GM23248 (cell line): ENCODE results near the gene ART5.

Source experiments
- EZH2 ChIP-seq: fragments of 200-600 bp; sonication (generic); IDR thresholded peaks from 2 replicates; pipeline ENCODE4 v1.6.1; 2018; ENCODE audit warnings: antibody characterized with exemption, mild to moderate bottlenecking; ENCODE audit not compliant: insufficient read depth, poor library complexity, severe bottlenecking
- EZH2phosphoT487 ChIP-seq: fragments of 200-600 bp; sonication (generic); IDR thresholded peaks from 2 replicates; pipeline ENCODE4 v1.6.1; 2018; ENCODE audit warnings: antibody characterized with exemption, moderate library complexity, mild to moderate bottlenecking, low read depth; ENCODE audit not compliant: insufficient read depth

DNA sequence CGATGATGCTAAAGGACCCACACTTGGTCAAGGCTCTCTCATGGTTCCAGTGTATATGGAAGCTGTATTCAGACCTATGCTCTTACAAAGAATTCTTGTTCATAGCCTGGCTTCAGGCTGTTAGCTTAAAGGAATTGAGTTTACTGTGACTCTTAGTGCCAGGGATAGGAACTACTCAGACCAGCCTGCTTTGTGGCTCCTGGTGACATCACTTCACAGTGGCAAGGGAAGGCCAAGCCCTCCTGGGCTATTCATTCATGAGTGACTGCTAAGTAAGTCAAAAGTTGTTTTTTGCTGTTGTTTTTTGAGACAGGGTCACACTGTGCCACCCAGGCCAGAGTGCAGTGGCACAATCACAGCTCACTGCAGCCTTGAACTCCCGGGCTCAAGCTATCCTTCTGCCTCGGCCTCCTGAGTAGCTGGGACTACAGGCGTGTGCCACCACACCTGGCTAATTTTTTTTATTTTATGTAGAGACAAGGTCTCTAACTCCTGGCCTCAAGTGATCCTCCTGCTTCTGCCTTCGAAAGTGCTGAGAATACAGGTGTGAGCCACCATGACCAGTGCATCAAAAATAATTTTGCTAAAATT, 9.6 kb downstream of the ART5 start:
- TF ChIP-seq EZH2 = no peak
- no peak for TF ChIP-seq EZH2phosphoT487
